Activated CD4-positive, alpha-beta T cell treated with anti-CD3 and anti-CD28 coated beads for 24 hours (primary cell): Measurements from ENCODE around the gene MAST1.
"Not testable (repeated sequence)": the region's sequence is repeated elsewhere in the genome, so short reads cannot be mapped to it uniquely, and the experiment has no call there.

ENCODE experiments used
- DNase-seq, 2 donors: peaks; one replicate each; pipeline ENCODE4 v3.0.0-alpha.2; 2020; ENCODE audit warnings: low read depth in 2 of 2

The MAST1 gene

DNA sequence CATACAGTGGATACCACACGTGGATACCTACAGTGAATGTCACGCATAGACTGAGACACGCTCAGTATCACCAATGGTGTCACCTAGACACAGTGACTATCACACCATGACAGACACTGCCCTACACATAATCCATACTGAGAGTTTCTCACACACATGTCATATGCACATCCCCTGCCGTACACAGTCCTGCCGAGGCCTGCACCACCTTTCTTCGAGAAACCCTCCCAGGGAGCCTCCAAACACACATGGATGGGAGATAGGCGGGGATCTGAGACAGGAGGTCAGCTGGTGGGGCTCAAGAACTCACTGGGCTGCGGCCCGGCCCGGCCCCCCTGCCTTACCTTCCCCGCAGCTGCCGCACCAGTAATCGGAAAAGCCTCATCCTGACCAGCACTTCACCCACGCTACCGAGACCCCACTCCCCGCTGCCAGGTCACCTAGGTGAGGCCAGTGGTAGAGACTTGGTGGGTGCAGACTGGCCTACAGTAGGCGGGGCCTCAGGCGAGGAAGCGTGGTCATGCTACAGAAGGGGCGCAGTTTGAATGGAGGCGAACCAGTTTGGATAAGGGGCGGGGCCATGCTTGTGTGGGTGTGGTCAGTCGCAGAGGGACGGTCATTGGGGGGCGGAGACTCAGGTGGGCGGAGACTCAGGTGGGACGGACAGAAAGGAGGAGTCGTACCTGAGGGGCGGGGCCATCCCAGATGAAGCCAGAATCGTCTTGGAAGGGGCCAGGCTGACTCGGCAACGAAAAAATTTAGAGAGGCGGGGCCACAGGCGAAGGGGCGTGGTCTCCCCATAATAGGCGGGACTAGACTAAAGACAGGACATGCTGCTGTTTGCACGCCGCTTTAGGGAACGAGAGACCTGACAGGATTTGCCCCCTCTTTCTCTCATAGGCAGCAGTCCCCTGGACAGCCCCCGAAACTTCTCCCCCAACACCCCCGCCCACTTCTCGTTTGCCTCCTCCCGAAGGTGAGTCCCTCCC is 2.1 kb downstream of the MAST1 start:
- peak in 1 of 2 donors; percentile 50 for DNase-seq

DNA sequence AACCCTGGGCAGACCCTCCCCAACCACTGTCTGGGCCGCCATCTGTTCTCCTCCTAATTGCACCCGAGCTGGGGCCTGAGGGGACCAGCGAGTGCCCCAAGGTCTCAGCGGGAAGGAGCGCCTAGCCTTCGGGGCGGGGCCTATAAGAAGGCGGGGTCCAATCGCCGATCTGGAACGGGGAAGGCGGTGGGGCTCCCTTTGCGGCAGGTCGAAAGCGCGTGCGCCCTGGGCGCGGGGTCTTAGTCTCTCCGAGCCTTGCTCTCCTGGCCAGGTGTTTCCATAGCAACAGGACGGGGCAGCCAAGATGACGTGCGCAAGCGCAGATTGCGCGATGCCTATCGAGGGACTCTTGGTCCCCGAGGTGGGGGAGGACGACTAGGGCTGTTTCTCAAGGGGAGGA is 2.8 kb downstream of the MAST1 start:
- DNase-seq = no peak

DNA sequence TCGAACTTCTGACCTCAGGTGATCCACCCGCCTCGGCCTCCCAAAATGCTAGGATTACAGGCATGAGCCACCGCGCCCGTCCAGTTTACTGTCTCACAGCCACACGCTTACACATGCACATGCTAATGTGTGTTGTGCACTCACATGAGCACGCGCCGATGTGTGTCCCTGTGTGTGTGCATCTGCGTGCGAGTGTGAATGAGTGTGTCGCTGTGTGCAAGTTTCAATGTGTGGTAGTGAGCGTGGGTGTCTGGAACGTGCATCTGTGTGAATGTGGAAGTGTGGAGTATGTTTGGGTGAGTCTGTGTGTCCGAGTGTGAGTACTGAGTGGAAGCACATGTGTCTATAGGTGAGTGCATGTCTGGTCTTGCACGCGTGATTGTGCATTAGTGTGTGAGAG is 4.2 kb downstream of the MAST1 start:
- no peak for DNase-seq

DNA sequence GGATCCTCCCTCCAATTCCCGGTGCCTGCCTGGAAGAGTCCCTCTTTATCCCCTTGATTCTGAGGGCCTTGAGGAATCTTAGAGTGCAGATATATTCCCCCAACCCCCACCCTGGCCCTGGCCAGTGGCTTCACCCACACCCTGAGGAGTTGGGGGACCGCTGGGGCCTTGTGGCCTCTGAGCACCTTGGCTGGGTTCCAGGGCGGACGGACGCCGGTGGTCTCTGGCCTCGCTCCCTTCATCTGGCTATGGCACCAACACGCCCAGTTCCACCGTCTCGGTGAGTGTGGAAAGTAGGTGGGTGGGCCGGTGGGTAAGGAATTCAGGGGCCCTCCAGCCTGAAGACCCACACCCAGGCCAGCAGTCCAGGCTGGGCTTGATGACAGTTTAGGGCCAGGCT is 5.0 kb downstream of the MAST1 start:
- no peak for DNase-seq

DNA sequence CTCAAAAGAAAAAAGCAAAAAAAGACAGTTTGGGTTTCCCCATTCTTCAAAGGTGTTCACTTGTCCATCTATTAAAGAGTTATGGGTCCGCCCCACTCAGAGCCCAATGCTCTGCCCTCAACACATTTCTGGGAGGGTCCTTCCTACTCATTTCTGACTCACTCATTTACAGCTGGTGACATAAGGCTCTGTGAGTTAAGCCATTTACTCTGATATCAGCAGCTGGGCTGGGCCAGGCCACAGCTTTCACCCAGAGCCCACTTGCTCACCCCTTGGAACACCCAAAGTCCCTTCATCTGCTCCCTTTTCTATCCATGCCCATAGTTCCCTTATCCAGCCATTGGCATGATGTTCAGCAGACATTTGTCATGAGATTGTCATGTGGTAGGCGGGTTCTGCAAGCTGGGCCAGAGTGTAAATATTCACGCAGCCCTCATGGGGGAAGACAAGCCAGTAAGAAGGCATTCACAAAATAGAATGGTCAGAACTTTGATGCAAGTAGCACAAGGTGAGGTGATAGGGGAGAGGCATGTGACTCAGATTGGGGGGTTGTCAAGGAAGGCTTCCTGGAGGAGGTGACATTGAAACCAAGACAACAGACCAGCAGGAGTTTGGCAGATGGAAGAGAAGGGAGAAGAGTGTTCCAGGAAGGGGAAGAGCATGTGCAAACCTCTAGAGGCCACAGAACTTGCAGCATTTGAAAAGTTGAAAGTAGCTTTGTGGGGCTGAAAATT is 5.9 kb downstream of the MAST1 start:
- no peak for DNase-seq

DNA sequence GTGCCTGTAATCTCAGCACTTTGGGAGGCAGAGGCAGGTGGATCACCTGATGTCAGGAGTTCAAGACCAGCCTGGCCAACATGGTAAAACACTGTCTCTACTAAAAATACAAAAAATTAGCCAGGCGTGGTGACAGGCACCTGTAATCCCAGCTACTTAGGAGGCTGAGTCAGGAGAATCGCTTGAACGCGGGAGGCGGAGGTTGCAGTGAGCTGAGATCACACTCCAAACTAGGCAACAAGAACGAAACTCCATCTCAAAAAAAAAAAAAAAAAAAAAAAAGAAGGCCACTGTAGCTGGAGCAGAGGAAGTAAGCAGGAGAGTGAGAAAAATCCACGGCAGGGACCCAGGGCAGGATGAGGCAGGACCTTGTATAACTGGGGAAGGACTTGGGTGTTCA is 8.3 kb downstream of the MAST1 start:
- DNase-seq = not testable (repeated sequence)

DNA sequence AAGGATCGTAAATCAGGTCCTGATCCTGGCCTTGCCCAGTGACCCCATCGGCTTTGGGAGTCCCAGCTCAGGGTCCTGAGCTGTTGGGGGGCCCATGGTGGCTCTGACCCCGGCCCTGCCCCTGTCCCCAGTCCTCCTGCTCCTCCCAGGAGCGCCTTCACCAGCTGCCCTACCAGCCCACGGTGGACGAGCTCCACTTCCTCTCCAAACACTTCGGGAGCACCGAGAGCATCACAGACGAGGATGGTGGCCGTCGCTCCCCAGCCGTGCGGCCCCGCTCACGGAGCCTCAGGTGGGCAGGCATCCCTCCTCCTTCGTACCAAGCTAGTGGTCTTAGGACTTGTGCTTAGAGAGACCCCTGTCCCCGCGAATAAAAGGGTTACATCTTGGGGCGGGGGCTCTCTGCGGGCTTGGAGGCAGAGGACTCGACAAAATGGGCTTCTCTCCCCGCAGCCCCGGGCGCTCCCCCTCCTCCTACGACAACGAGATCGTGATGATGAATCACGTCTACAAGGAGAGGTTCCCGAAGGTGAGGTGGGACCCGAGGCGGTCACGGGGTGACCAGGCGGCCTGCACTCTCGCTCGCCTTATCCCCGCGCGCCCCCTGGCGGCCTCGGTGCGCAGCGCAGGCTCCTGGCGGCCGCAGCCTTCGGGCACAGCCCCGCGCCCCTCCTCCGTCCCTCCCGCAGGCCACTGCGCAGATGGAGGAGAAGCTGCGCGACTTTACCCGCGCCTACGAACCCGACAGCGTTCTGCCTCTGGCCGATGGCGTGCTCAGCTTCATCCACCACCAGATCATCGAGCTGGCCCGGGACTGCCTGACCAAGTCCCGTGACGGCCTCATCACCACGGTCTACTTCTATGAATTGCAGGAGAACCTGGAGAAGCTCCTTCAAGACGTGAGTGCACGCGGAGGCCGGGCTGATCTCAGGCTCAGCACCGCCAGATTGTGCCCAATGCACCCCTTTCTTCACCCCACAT is 9.1 kb downstream of the MAST1 start:
- DNase-seq = peak; percentile 77 to 90

DNA sequence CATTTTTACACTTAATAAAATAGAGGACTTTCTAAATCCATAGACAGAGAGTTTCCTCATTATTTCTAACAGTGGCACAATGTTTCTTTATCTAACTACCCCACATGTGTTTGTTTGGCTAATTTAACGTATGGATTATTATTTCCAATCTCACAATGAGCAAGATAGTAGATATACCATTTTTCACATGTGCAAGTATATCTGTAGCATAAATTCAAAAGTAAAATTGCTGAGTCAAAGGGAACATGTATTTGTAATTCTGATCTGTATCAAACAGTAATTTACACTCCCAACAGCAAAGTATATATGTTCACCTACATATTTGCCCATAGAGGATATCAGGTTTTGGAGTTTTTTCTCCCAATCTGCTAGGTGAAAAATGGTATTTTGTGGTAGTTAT is 18.3 kb downstream of the MAST1 start:
- DNase-seq = no peak

DNA sequence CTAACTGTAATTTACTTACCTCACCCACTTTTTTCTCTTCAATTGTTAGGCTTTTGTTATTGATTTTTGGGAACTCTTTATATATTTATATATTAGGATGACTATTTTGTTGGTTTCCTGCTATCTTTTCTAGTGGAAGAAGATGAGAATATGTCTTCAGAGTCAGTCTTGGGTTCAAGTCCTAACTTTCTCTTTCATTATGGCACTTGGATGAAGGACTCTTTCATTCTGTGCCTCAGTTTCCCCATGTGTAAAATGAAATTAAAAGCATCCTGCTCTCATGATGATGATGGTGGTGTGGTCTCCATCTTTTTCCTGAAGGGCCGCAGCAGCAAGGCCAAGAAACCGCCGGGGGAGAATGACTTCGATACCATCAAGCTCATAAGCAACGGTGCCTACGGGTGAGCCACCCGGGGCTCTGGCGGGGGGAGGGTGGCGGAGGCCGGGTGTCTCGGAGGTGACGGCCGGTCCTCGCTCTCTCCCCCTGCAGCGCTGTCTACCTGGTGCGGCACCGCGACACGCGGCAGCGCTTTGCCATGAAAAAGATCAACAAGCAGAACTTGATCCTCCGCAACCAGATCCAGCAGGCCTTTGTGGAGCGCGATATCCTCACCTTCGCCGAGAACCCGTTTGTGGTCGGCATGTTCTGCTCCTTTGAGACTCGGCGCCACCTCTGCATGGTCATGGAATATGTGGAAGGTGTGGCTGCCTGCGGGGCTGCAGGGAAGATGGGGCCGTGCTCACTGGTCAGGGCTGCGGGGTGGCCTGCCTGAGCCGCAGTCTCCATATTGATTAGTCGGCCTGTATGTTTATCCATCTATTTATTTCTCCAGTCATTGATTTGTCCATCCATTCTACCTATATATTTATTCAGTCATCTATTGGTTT is 20.0 kb downstream of the MAST1 start:
- DNase-seq = no peak

DNA sequence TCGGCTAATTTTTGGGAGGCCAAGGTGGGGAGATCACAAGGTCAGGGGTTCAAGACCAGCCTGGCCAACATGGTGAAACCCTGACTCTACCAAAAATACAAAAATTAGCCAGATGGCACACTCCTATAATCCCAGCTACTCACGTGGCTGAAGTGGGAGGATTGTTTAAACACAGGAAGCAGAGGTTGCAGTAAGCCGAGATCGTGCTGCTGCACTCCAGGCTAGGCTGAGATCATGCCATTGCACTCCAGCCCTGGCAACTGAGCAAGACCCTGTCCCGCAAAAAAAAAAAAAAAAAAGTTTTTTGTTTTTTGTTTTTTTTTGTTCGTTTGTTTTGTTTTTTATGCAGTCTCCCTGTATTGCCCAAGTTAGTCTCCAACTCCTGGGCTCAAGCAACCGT is 21.2 kb downstream of the MAST1 start:
- no peak for DNase-seq

DNA sequence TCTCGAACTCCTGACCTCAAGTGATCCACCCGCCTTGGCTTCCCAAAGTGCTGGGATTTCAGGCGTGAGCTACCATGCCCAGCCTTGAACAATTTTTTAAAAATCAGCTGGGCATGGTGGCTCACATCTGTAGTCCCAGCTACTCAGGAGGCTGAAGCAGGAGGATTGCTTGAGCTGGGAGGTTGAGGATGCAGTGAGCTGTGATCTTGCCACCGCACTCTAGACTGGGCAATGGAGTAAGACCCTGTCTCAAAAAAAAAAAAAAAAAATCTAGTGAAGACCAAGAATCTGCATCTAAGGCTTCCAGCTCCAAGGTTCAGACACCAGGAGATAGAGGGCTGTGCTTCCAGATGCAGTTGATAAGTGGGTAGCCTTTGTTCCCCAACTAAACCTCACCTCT is 25.8 kb downstream of the MAST1 start:
- DNase-seq = no peak

DNA sequence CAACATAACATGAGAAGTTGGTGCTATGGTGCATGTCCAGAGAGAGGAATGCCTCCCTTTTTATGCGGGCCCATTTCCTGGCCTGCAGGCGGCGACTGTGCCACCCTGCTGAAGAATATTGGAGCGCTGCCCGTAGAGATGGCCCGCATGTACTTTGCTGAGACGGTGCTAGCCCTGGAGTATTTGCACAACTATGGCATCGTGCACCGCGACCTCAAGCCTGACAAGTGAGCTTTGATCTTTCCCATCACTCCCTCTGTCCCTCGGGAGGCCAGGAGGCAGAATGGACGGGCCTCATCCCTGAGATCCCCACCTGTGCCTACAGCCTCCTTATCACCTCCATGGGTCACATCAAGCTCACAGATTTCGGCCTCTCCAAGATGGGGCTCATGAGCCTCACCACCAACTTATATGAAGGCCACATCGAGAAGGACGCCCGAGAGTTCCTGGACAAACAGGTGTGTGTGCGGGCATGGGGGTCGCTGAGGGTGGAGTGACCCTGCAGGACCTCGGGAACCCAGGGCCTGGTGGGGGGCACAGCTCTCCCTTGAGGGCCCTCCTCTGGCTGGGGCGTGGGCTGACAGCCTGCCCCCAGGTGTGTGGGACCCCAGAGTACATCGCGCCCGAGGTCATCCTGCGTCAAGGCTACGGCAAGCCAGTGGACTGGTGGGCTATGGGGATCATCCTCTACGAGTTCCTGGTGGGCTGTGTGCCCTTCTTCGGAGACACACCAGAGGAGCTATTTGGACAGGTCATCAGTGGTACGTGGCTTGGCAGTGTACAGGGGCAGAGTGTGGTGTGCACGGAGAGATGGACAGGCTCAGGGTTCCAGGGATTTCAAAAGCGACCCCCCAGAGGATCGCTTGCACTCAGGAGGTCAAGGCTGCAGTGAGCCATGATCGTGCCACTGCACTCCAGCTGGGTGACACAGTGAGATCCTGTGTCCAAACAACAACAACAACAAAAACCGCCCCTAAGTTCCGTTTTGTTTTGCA is 26.7 kb downstream of the MAST1 start:
- no peak for DNase-seq

DNA sequence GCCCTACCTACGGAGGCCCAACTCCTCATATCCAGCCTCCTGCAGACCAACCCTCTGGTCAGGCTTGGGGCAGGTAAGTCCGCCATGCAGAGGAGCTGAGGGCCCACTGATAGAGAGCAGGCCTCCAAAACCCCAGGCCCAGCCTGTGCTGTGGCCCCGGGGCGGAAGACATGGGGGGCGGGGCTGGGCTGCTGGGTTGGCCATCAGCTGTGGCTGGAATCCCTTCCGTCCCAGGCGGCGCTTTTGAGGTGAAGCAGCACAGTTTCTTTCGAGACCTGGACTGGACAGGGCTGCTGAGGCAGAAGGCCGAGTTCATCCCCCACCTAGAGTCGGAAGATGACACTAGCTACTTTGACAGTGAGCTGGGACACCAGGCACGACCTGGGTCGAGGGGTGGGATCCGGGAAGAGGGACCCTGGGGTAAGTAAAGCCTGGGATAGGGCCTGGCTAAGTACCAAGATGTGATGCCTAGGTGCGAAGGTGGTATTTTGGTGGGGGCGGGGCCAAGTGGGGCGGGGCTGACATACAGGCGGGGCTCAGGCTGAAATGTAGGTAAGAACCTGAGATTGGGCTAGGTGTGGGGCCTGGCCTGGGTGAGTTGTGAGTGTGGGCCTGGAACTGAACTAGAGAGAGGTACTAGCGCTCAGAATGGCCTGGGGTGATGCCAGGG is 27.6 kb downstream of the MAST1 start:
- no peak for DNase-seq

DNA sequence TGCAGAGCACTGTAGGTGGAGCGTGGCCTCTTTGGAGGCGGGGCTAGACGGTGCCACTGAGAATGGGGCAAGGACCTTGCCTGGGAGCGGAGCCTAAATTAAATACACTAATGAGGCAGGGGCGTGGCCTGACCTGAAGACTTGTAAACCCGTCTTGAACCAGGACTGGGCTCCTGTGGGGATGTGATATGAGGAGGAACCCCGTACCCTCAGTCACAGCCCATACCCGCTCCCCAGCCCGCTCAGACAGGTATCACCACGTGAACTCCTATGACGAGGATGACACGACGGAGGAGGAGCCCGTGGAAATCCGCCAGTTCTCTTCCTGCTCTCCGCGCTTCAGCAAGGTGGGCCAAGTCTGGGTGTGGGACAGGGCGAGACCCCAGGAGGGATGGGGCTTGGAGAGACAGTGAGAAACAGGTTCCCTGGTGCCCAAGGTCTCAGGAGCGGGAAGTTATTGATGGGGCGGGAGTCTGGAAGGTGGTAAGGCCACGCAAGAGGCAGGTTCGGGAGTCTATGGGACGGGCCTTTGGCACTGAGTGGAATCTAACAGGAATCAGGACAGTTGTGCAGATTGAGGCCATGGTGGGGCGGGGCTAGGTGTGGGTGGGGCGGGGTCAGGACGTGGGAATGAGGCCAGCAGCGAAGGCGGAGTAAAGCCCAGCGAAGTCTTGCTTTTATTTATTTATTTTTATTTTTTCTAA is 28.3 kb downstream of the MAST1 start:
- no peak for DNase-seq

DNA sequence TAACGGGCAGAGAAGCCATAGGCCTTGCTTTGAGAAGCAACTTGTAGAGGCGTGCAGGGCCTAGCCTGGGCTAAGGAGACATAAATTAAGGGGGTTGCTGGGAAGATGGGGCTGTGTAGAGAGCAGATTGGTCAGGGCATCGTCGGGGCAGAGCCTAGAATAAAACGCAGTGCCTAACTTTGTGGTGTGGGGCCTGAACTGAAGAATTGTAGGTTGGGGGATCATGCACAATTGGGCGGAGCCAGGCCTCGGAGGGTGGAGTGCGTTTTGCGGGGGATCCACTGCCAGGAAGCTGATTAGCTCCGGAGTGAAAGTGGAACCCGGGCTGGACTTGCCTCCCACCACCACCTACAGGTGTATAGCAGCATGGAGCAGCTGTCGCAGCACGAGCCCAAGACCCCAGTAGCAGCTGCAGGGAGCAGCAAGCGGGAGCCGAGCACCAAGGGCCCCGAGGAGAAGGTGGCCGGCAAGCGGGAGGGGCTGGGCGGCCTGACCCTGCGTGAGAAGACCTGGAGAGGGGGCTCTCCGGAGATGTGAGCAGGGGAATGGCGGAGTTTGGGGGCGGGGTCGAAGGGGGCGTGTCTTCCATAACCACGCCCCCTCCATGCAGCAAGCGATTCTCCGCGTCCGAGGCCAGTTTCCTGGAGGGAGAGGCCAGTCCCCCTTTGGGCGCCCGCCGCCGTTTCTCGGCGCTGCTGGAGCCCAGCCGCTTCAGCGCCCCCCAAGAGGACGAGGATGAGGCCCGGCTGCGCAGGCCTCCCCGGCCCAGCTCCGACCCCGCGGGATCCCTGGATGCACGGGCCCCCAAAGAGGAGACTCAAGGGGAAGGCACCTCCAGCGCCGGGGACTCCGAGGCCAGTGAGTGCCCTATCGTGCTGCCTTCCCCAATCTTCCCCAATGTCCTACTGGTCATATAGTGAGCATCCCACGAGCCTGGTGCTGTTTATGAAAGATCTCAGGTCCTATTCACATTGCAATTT is 29.1 kb downstream of the MAST1 start:
- peak; percentile 45 to 61 for DNase-seq

DNA sequence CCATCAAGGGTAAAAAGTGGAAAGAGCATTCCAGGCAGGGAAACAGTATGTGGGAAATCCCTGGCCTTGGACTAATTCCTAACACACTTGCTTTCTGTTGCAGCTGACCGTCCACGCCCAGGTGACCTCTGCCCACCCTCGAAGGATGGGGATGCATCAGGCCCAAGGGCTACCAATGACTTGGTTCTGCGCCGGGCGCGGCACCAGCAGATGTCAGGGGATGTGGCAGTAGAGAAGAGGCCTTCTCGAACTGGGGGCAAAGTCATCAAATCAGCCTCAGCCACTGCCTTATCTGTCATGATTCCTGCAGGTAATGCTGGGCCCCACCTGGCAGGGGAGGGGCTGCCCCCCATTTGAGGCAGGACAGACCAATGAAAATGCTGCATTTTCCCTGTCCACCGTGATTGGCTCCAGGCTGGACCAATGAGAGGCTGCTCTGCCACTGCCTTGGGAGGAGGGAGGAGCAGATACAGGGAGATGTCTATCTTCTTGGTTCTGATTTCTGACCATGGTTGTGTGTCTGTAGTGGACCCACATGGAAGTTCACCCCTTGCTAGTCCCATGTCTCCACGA is 30.3 kb downstream of the MAST1 start:
- DNase-seq = no peak

DNA sequence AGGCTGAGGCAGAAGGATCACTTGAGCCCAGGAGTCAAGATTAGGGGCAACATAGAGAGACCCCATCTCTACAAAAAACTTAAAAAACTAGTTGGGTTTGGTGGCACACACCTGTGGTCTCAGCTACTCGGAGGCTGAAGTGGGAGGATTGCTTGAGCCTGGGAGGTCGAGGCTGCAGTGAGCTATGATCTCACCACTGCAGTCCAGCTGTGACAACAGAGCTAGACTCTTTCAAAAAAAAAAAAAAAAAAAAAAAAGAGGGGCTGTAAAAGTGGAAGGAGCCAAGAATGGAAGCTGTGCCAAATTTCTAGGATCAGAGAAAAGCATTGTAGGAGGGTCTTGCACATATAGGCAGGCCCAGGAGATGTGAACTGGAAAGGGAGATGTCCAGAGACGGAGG is 33.4 kb downstream of the MAST1 start:
- DNase-seq = no peak
